OCI-M2 (cell line): Measurements from ENCODE around the gene CHSY1.

Source experiments
- DNase-seq: peaks from one replicate; lab custom pipeline; 2025; ENCODE audit not compliant: unreplicated experiment; lab: John Stamatoyannopoulos, UW

The CHSY1 gene

DNA sequence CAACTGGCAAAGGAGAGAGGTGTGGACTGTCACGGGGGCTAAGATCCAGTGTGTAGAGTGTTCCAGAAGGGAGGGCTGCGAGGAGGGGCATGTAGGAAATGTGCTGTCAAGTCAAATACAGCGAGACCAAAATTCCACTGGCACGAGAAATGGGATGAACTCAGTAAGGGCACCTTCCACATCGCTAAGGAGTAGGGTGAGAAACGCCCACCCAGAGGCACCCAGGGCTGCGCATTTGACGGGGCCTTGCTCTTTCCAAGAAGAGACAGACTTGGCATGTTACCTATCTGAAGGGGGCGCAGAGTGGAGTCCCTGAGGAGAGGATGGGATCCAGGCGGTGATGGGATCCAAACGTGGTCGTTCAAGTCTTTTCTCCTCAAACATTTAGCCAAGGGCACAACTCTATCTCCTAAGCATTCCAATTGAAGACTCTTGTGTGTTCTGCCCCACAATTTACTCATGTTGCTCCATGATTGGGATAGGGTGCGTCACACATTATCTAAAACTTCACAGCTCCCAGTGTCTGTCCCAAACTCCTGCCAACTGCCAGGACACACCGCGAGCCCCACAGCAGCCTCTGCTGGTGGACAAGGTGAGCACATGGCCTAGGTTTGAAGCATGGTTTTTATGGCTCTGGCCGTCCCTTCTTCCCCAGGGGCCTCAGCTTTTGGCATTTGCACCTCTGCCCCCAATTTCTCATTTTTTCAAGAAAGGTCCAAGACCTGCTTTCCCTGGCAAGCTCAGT, 17.8 kb upstream of the CHSY1 start:
- no peak for DNase-seq

DNA sequence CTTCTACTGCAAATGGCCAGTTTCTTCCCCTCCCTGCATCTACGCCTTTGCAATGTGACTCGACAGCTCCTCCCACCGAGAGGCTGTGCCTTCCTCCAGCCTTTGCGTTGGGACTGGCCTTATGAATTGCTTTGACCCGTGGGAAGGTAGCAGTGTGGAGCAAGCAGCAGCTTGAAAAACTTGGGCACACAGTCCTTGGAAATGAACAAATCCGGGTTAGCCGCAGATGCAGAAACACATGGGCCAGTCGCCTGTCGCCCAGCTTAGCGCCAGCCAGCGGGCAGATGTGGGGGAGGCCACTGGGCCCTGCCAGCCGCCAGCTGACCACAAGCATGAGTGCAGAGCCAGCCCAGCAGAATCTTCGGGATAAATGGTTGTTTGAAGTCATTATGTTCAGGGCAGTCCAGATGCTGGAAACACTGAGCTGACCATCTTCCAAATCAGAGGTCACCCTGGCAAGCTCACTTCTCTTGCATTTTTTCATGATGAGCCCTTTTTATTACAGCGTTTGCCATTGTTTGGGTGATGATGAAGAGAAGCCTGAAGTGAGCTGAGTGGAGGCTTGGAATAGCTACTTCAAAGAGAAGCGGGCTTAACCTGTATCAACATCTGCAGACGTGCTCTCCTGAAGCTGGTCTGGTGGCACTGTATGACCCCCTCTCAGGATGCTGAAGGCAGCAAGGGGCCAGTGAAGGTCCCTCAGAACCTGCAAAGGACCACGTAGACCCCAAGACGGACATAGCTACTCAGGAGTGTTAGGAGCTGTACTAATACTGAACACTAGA, 15.7 kb upstream of the CHSY1 start:
- DNase-seq = no peak

DNA sequence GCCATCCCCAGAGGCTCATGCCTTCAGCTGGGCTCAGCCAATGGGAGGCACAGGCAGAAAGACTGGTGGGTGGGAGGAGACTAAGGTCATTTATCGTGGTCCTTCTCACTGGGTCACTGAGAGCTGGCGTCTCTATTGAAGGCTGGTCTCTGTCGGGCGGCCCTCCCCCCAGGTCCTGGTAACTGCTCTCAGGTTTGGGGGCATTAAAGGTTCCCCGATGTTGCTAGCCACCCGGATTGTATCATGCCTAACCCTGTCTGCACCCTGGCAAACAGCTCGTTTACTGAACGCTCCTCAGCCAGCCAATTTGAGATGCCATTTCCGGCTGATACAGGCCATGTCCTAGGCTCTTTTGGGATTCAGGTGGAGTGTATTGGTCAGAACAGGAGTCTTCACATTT, 14.9 kb upstream of the CHSY1 start:
- DNase-seq = no peak

DNA sequence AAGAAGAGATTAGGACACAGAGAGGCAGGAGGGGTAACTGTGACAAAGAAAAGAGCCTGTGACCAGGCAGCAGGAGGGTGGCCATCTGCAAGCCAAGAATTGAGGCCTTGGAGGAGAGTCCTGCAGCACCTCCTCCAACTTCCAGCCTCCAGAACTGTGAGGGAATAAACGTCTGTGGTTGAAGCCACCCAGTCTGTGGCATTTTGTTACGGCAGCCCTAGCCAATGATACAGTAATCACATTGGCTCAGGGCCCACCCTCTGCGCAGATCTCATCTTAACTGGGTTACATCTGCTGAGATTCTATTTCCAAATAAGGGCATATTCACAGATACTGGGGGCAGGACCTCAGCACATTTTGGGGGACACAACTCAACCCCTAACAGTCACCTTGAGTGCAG, 14.2 kb upstream of the CHSY1 start:
- DNase-seq = no peak

DNA sequence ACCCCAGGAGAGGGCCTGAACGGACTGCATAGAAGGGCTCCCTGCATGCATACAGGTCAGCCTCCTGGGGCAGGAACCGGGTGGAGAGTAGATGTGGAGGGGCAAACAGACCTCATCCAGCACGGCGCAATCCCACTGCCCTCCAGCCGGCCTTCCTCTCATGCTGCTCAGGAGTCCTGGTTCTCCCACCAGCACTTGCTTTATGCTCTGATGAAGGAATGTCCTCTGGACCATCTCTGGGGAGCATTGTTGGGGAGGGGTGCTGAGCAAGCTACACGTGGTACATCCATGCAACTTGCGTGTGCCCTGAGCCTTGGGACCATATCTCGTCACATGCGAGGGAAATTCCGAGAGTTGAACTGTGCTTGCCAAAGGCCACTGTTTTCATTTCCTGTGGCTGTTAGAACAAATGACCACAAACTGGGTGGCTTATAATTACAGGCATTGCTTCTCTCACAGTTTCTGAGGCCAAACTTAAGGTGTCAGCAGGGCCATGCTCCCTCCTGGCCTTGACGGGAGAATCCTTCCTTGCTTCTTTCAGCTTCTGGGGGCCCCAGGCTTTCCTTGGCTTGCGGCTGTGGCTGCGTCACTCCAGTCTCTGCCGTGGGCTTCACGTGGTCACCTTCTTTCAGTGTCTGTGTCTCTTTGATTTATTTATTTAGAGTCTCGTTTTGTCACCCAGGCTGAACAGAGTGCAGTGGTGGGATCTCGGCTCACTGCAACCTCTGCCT, 13.2 kb upstream of the CHSY1 start:
- DNase-seq = no peak

DNA sequence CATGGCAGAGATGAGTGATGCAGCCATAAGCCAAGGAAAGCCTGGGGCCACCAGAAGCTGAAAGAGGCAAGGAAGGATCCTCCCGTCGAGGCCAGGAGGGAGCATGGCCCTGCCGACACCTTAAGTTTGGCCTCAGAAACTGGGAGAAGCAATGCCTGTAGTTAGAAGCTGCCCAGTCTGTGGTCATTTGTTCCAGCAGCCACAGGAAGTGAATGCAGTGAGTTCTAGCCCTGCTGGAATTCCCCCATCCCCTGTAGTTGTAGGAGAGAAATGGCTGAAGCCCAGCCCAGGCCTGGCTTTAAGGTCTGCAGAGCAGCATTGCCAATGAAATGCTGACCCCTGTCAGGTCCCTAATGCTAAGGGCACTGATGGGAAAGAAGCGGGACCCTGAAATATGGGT, 12.2 kb upstream of the CHSY1 start:
- DNase-seq = no peak

DNA sequence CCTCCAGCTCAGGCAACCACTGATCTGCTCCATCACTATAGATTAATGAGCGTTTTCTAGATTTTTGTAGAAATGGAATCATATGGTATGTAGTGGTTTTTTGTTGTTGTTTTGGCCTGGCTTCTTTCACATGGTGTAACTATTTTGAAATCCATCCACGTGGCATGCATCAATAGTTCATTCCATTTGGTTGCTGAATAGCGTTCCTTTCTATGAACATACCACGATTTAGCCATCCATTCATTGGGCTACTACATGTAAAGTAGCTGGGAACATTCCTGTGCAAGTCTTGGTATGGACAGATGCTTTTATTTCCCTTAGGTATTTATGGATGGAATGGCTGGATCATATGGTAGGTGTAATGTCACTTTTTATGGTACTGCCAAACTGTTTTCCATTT, 10.7 kb upstream of the CHSY1 start:
- DNase-seq = no peak

DNA sequence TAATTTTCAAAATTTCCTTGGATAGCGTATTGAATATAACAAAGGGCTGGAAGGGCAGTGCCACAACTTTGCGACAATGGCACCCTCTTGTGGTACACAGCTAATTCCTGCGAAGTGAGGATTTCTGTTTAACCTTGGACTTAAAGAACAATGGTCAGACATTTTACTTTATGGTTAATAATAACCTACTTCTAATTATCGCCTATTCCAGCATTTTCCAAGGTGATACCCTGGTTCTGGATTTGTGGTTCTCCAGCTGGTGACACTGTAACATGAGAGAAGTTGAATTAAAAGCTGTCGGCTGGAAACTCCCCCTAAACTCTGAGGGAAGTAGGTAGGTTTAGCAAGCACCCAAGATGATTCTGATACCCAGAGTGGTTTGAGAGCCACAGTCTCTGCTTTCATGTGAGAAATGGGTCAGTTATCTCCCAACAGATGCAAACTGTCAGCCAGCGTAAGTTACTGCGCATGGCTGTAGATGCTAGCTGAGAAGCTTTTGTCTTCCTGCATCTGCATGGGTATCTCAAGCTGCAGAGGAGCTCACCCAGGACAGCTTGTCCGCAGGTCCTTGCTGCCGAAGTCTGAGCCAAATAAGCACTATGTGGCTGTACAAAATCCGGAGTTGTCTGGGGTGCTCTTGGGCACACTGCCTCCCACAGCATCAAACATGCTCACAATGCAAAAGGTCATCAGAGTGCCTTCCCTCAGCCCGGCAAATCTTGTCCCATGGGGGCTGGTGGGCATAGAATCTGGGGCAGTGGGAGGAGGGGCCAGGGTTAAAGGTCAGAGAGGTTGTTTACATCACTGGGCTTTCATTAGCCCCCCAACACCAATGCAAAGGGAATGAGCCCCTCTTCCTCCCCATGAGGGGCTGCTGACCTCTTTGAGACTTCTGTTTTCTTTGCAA, 6.6 kb upstream of the CHSY1 start:
- DNase-seq = no peak

DNA sequence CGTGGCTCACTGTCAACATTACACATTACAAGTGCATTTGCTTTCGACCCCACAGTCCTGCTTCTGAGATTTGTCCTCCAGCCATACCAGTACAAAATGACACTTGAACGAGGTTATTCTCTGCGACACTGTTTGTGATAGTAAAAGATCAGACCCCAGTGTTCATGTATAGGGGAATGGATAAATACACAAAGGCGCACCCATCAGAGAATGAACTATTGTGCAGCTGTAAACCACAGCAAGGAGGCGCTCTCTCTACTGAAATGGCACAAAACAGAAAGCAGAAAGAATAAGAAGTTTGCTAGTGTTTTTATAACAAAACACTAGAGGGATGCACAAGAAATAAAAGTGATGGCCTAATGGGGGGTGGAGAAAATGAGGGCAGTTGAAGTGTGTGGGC, 4.9 kb upstream of the CHSY1 start:
- DNase-seq = no peak

DNA sequence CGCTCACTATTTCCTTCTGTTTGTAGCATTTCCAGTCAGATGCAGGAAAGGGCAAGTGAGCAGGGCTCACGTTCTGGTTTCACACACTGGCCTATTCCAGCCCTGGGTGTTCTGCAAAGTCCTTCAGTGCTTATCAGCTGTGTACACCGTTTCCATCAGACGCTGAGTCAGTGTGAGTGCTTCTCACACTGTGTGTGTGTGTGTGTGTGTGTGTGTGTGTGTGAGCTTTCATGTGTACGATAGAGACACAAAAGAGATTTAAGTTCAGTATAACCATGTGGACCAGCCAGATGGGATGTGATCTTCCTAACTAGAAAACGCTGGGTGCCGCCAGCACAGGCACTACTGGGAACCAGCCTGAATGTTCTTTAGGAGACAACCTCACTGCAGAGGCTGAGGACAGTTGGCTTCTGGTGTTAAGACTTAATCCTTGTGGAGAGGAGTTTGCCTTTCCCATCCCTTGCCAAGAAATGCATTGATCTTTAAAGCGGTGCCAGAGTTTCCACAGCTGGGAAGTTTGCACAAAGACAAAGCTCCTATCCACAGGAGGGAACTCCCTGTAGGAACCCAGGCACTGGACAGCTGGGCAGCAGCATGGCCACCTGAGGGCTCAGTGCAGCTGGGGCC, 3.9 kb upstream of the CHSY1 start:
- DNase-seq = no peak

DNA sequence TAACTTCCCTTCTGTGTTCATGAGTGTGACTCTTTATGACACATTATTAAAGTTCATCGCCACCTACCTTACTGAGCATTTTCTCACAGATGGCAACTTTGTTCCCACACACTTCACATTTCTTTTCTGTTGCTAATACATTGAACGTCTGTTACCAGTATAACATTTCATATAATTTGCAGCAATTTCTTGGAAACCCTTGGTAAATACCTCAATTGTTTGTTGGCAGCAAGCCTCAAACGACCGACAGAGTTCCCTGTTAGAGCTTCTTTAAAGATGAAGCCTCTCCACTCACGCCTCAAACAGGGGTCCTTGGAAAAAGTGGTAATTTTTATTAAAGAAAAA, 3.2 kb upstream of the CHSY1 start:
- no peak for DNase-seq

DNA sequence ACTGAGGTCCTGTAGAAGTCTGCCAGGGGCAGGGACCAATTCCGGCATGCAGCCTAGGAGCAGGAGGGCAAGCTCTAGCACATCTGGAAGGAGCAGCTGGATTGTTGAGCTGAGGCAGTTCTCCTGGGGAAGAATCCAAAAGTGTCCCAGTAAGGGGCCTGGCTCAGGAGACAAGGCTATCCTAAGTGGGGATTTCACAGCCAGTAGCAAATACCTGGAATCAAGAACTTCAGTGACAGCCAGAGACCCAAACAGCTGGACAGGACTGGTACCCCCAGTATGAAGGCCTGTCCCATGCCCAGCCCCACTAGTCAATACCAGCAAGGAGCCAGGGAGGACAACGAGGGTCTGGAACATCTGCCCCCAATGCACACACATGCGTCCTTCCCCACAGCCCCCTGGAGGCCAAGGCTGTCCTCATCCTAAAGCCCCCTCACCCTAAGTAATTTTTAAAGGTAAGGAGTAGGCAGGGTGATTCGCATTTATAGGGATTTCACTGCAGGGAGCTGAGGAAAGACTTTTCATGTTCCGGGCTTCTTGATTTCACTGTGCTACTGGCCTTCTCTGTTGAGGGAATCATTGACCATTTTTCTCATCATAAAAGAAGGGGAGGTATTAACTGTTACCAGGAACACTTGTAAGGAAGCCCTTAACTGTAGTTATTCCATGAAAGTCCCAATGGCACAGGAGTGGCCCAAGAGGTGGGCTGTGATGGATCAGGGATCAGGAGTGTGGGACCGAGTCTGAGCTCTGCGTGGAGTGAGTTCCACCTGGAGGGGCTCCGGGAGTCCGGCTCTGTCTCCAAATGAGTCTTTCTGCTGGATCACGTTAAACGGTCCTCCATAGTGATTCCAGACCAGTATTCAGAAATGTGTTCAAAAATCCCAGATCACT, 2.6 kb upstream of the CHSY1 start:
- DNase-seq = no peak

DNA sequence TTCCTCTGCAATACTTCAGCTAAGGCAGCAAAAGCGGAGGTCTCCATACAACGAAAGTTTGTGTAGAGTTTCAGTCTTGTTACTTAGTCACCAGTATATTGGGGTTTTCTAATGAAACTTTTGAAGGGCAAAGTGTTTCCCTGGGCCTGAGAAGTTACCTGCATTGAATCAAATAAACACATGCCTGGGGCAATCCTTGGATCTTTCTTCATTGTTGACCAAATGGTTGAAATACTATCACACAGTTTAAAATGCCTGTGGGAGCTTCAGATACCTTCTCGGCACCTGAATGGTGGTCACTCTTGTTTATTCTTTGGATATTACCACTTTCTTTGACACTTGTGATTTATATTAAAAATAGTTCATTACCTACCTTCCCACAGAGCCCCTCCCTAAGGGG, 988 bp upstream of the CHSY1 start:
- DNase-seq = no peak

DNA sequence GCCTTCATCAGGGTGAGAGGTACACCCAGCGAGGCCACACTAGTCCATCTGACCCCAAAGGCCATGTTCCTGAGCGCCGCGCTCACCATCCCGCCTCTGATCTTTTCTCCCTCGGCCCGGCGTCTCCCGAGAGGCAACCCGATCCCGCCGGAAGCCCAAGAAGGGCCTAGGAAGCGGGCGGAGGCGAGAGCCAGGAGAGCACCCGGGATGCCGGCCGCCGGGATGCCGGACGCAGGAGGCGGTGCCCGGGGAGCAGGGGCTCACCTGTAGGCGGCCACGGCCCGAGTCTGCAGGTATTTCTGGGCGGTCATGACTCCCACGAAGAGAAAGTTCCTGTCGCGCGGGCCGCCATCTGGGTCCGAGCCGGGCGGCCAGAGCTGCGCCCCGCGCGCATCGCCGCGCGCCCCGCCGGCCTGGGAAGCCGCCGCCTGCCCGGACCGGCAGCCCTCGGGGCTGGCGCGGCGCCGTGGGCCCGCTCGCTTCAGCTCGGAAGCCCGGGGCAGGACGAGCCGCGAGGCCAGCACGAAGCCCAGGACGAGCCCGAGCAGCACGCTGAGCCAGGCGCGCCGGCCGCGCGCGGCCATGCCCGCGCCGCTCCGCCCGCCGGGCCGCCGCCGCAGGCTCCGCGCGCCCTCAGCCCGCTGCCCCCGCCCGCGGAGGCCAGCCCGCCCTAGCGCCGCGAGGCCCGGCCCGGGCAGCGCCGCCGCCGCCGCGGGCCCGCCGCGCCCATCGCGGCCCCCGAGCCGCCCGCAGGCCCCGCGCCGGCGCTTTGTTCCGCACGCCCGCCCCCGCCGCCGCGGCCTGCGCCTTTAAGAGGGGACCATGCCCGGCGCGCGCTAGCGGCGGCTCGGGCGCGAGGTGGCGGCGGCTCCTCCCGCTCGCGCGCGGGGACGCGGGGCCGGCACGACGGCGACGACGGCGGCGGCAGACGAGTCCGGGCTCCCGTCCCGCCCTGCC, 697 bp downstream of the CHSY1 start:
- DNase-seq = no peak

DNA sequence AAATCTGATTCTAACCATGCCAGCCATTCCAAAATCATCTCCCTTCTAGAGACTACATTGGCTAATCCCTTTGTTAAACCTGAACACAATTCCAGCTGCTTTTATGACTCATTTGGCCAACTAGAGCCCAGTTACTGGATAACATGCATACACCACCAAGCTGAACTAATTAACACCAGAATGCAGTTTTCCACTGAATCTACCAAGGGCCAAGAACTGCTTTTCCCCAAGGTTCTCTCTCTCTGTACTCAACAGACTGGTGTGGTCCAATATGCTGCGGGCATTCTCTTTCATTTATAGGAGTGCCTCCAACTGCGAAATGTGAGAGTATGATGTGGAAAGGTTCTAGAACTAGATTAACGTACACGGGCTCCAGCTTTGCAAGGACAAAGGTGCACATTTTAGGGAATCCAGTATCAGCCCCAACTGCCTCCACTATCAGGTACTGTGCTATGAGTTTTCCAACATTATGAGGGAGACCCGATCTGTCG, 1.5 kb downstream of the CHSY1 start:
- no peak for DNase-seq

DNA sequence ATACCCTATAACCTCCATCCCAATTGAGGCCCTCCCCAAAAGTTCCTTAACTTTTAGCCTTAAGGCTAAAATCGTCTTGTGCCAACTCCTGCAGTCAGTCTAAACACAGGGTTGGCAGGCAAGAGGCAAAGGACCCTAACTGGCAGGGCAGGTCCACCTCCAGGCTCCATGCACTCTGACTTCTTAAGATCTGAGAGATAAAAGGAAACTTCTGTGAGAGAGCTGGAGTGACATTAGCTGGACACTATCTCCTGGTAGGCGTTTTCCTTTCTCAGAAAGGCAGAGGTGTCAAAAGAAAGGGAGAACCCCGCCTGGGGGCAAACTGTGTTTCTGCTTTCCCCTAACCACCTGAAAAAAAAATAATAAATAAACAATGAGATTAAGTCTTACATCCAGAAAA, 3.6 kb downstream of the CHSY1 start:
- no peak for DNase-seq

DNA sequence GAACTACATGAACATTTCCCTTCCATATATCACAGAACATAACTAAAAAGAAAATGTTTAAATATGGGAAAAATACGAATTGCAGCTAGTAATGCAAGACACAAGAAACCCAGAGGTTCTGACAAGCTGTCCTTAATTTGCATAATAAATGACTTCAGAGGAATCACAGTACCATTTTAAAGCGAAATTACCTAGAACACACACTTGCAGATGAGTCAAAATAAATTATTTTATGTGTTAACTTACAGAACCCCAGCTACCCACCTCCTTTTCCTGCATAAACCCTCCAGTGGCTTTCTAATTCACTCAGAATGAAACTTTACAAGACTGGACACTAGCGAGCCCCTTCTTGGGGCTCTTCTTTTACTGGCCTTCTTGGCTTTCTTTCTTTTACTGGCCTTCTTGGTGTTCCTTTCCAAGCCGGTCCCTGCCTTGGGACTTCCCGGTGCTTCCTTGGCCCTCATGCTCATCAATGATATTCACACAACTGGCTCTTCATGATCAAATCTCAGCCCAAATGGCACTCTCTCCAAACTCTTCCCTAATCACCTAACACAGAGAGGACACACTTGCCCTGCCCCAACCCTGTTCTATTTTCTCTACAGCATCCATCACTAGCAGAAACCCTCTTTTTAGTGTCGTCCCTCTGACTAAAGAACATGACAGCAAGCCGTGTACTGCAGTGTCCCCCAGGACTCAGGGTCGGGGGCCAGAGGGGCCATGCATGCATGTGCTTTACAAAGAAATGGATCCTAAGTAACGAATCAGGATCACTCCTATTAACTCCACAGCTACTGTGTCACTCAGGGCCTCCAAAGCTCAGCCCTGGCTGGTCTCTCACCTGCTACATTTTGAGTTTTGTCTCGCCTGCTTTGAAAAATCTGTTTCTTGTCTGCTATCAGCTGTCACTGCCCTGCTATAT, 4.8 kb downstream of the CHSY1 start:
- no peak for DNase-seq
